ENCODE data around the gene PTPRF.

The PTPRF gene

DNA sequence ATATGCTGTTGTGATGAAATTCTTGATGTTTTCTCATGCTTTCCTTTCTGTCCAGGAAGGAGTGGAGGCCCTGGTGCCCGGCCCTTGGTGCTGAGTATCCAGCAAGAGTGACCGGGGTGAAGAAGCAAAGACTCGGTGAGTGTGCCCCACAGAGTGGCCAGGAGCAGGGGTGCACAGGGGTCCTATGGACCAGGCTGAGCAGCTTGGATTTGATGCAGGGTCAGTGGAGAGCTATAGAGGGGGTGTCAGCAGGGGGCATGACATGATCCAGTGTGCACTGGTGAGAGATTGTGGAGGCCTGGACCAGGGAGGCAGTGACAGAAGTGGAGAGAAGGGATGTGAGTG, 7.4 kb downstream of the PTPRF start:
- Histone ChIP-seq H3K4me3 (ENCODE audit: low read depth, low read length) (no peak overlapping the region), H3K4me1 (no peaks in the 10 kb centered on the region), H3K36me3 (no peaks in the 10 kb centered on the region), H3K9me3 (no peaks in the 10 kb centered on the region), H3K27me3 (no peaks in the 10 kb centered on the region)
- DNase-seq: no peak
- TF ChIP-seq, protein P1, sequence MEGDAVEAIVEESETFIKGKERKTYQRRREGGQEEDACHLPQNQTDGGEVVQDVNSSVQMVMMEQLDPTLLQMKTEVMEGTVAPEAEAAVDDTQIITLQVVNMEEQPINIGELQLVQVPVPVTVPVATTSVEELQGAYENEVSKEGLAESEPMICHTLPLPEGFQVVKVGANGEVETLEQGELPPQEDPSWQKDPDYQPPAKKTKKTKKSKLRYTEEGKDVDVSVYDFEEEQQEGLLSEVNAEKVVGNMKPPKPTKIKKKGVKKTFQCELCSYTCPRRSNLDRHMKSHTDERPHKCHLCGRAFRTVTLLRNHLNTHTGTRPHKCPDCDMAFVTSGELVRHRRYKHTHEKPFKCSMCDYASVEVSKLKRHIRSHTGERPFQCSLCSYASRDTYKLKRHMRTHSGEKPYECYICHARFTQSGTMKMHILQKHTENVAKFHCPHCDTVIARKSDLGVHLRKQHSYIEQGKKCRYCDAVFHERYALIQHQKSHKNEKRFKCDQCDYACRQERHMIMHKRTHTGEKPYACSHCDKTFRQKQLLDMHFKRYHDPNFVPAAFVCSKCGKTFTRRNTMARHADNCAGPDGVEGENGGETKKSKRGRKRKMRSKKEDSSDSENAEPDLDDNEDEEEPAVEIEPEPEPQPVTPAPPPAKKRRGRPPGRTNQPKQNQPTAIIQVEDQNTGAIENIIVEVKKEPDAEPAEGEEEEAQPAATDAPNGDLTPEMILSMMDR (IDR thresholded peaks at IDR 0.05; ENCODE audit: low read depth, low read length): no peak

- Histone ChIP-seq H3K4me1 (no peaks in the 10 kb centered on the region), H3K36me3 (no peaks in the 10 kb centered on the region), H3K9me3 (no peaks in the 10 kb centered on the region), H3K27me3 (no peaks in the 10 kb centered on the region), H3K4me3 (ENCODE audit: low read depth, low read length) (no peak overlapping the region)
- DNase-seq: no peak
- TF ChIP-seq, protein P1 (IDR thresholded peaks at IDR 0.05; ENCODE audit: low read depth, low read length): no peak
These were observed 8.3 kb downstream of the PTPRF start for GRCh38 chr1:43538969-43539368.

DNA sequence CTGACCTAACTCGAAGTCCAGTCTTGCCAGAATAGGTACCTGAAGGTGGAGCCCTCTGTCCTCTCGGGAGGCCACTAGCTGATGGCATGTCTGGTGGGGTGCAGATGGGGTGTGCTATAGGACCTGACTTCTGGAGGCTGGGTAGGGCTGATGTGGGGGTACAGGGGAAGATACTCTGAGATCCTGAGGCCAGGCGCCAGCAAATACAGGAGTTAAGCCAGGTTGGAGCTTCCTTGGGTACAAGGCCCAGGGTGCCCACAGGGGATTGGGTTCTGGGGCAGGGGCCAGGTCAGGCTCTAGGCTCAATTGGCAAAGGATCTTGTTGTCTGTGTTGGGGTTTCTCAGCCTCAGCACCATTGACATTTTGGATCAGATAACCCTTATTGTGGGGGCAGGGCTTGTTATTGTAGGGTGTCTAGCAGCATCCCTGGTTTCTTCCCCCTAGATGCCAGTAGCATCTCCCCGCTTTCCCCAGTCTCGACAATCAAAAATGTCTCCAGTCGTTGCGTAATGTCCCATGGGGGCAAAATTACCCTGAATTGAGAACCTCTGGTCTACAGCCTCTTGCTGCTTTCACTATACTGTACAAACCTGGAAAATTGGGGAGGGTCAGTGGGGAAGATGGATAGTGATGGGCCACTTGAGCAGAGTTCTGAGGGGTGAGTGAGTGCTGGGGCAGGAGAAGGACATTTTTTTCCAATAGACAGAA, 9.2 kb downstream of the PTPRF start:
- DNase-seq: no peak
- Histone ChIP-seq H3K9me3 (no peaks in the 10 kb centered on the region), H3K36me3 (no peaks in the 10 kb centered on the region), H3K27me3 (no peaks in the 10 kb centered on the region), H3K4me1 (no peaks in the 10 kb centered on the region), H3K4me3 (ENCODE audit: low read depth, low read length) (no peak overlapping the region)
- TF ChIP-seq, protein P1 (IDR thresholded peaks at IDR 0.05; ENCODE audit: low read depth, low read length): no peak

- Histone ChIP-seq H3K27me3 (no peaks in the 10 kb centered on the region), H3K4me1 (peaks cover 3% of the 10 kb centered on the region), H3K36me3 (no peaks in the 10 kb centered on the region), H3K9me3 (no peaks in the 10 kb centered on the region), H3K4me3 (ENCODE audit: low read depth, low read length) (no peak overlapping the region)
- TF ChIP-seq, protein P1 (IDR thresholded peaks at IDR 0.05; ENCODE audit: low read depth, low read length): no peak
- DNase-seq: no peak
These were observed 10.0 kb downstream of the PTPRF start for GRCh38 chr1:43540653-43541071.

DNA sequence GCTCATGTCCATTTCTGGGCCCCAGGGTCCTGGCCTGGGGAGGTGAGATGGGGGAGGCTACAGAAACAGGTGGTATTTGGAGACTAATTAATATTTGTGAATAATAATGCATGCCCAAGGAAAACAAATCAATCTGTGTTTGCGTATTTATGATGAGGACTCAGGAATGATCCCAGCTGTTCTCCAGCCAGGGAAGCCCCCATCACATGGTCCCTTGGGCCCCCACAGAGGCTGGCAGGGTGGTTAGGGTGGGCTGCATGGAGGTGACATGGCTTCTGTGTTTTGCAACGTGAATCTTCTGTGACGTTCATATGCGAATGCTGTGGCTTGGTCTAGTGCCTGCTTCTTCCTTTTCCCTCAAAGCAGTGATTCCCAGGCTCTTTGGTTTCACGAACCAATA, 10.5 kb downstream of the PTPRF start:
- H3K27me3 ChIP-seq: no peaks in the 10 kb centered on the region
- H3K9me3 ChIP-seq: no peaks in the 10 kb centered on the region
- DNase-seq: no peak
- peaks cover 5% of the 10 kb centered on the region for H3K4me1 ChIP-seq
- no peak overlapping the region for H3K4me3 ChIP-seq (ENCODE audit: low read depth, low read length)
- TF ChIP-seq, protein P1 (IDR thresholded peaks at IDR 0.05; ENCODE audit: low read depth, low read length): no peak
- no peaks in the 10 kb centered on the region for H3K36me3 ChIP-seq

DNA sequence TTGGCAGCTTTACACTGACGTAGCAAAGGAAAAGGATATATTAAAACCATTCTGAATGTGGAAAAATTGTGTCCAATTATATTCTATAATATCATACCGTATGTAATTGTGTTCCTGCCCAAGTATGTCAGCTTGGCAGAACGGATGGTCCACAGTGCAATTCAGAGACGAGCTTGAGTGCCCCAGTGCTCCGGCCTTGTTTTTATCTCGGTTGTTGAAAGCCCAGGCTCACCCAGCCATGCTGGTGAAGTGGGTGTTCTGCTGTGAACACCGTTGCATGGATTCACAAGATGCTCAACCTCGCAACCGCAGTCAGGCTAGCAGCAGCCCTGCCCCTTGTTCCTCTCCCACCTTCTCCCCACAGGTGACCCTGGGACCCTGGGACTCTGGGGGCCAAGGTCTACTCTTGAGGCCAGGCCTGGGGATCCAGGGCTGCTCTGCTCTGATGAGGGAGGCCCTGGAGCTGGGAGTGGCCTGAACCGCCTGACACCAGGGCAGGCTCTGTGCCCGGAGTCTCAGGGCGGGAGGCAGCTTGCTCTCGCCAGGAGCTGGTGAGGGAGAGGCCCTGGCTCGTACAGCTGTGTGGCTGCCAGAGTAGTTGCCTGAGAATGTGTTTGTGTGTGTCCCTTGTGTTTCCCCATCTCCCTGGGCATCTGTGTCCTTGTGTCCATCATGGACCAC, 11.2 kb downstream of the PTPRF start:
- Histone ChIP-seq H3K36me3 (no peaks in the 10 kb centered on the region), H3K9me3 (no peaks in the 10 kb centered on the region), H3K4me3 (ENCODE audit: low read depth, low read length) (no peak overlapping the region), H3K27me3 (no peaks in the 10 kb centered on the region), H3K4me1 (peaks cover 9% of the 10 kb centered on the region)
- DNase-seq: no peak
- TF ChIP-seq, protein P1 (IDR thresholded peaks at IDR 0.05; ENCODE audit: low read depth, low read length): no peak

All from BE2C (cell line).